HEK293T (cell line): Measurements from ENCODE around the gene SNX1.

Experiments
- CTCF ChIA-PET: fragments of 350-600 bp; formaldehyde crosslinking; extraction: SDS; loops from one replicate; lab custom pipeline; 2021; ENCODE audit warnings: antibody characterized with exemption, inconsistent platforms; lab: Yijun Ruan, JAX
- POLR2A ChIA-PET: fragments of 350-600 bp; formaldehyde crosslinking; extraction: SDS; loops from one replicate; lab custom pipeline; 2020; ENCODE audit warnings: antibody characterized with exemption, inconsistent platforms; lab: Yijun Ruan, JAX
- DNase-seq: peaks from one replicate; pipeline ENCODE4 v3.0.0; 2012; ENCODE audit warnings: mixed read lengths; ENCODE audit errors: extremely low spot score
- ARNT ChIP-seq: fragments of 450-650 bp; IDR thresholded peaks from 2 replicates; pipeline ENCODE4 v1.6.1; 2017; ENCODE audit warnings: mild to moderate bottlenecking
- BHLHE40 ChIP-seq: fragments of 450-650 bp; IDR thresholded peaks from 2 replicates; pipeline ENCODE4 v1.6.1; 2016; ENCODE audit warnings: mild to moderate bottlenecking, moderate library complexity, borderline replicate concordance
- CTBP1 ChIP-seq: fragments of 450-650 bp; IDR thresholded peaks from 2 replicates; pipeline ENCODE4 v1.6.1; 2016; ENCODE audit warnings: borderline replicate concordance
- ELF4 ChIP-seq: fragments of 450-650 bp; IDR thresholded peaks from 2 replicates; pipeline ENCODE4 v1.6.1; 2017; ENCODE audit warnings: antibody characterized with exemption
- FOXA1 ChIP-seq: fragments of 450-650 bp; IDR thresholded peaks from 2 replicates; pipeline ENCODE4 v1.6.1; 2016; ENCODE audit warnings: mild to moderate bottlenecking
- FOXK2 ChIP-seq: fragments of 450-650 bp; IDR thresholded peaks from 2 replicates; pipeline ENCODE4 v1.6.1; 2016; ENCODE audit warnings: mild to moderate bottlenecking
- FOXM1 ChIP-seq: fragments of 450-650 bp; IDR thresholded peaks from 2 replicates; pipeline ENCODE4 v1.6.1; 2017; ENCODE audit warnings: mild to moderate bottlenecking, borderline replicate concordance
- HDGF ChIP-seq: fragments of 450-650 bp; IDR thresholded peaks from 2 replicates; pipeline ENCODE4 v1.6.1; 2017; ENCODE audit warnings: antibody characterized with exemption, borderline replicate concordance
- L3MBTL2 ChIP-seq: fragments of 450-650 bp; conservative IDR thresholded peaks from 2 replicates; pipeline ENCODE4 v1.6.1; 2016; ENCODE audit warnings: mild to moderate bottlenecking
- LEF1 ChIP-seq: fragments of 450-650 bp; IDR thresholded peaks from 2 replicates; pipeline ENCODE4 v1.6.1; 2017; ENCODE audit warnings: mild to moderate bottlenecking, borderline replicate concordance
- NFRKB ChIP-seq: fragments of 450-650 bp; IDR thresholded peaks from 2 replicates; pipeline ENCODE4 v1.6.1; 2016; ENCODE audit warnings: mild to moderate bottlenecking, moderate library complexity
- PKNOX1 ChIP-seq: fragments of 450-650 bp; IDR thresholded peaks from 2 replicates; pipeline ENCODE4 v1.6.1; 2016
- SP1 ChIP-seq: fragments of 450-650 bp; IDR thresholded peaks from 2 replicates; pipeline ENCODE4 v1.6.1; 2017
- SUZ12 ChIP-seq: fragments of 450-650 bp; IDR thresholded peaks from 2 replicates; pipeline ENCODE4 v1.6.1; 2016; ENCODE audit warnings: mild to moderate bottlenecking
- TARDBP ChIP-seq: fragments of 450-650 bp; IDR thresholded peaks from 2 replicates; pipeline ENCODE4 v1.6.1; 2016
- ZNF384 ChIP-seq: fragments of 450-650 bp; IDR thresholded peaks from 2 replicates; pipeline ENCODE4 v1.6.1; 2016

SNX1 gene

GRCh38 chr15:64095795-64096667 is at the start of gene SNX1:
Gene SNX1 (plus strand): TSS chr15:64095982. CDS start chr15:64096014, 32 bp downstream.
- ChIA-PET CTCF (no interaction called here), POLR2A (interaction anchor here (0.8 to 1.3 kb wide), 2 partner anchors 16 to 58 kb away, joined by 3 read pairs; no protein-coding TSS in a partner anchor)
- peak; percentile 59; the same call in 1 of the 2 replicates for TF ChIP-seq NFRKB
- TF ChIP-seq LEF1 = no peak
- peak; percentile 82 for DNase-seq

GRCh38 chr15:64046421-64047153 is 49.2 kb upstream of the SNX1 start, which contains the start of gene DAPK2:
Gene DAPK2 (minus strand): TSS chr15:64046485. CDS start chr15:64040261, 6,224 bp downstream.
- CTCF ChIA-PET = interaction anchor here (0.5 to 2.0 kb wide), 11 partner anchors 8 to 714 kb away, joined by 3 to 7 read pairs (median 4); partner anchors contain the start of gene FBXL22
- POLR2A ChIA-PET = interaction anchor here (0.9 to 1.0 kb wide), 2 partner anchors 10 to 47 kb away, joined by 3 read pairs; partner anchors contain the start of gene CIAO2A
- TF ChIP-seq CTBP1 = no peak
- no peak for TF ChIP-seq BHLHE40
- TF ChIP-seq NFRKB = no peak
- TF ChIP-seq FOXM1 = no peak
- TF ChIP-seq TARDBP = no peak
- TF ChIP-seq FOXK2 = no peak
- no peak for TF ChIP-seq HDGF
- no peak for TF ChIP-seq SUZ12
- TF ChIP-seq ARNT = no peak
- no peak for TF ChIP-seq LEF1
- TF ChIP-seq SP1 = no peak
- TF ChIP-seq FOXA1 = no peak
- no peak for TF ChIP-seq PKNOX1
- DNase-seq = peak; percentile 80

- ChIA-PET POLR2A (no interaction called here), CTCF (no interaction called here)
Measured at GRCh38 chr15:64048781-64049460, 46.9 kb upstream of the SNX1 start.

GRCh38 chr15:64050281-64051092 is 45.3 kb upstream of the SNX1 start:
- no peak for DNase-seq
- ChIA-PET CTCF (interaction anchor here (0.6 kb wide), 1 partner anchor 50 kb away, joined by 3 read pairs; no protein-coding TSS in a partner anchor), POLR2A (no interaction called here)
- no peak for TF ChIP-seq NFRKB
- no peak for TF ChIP-seq CTBP1
- TF ChIP-seq FOXM1 = no peak
- no peak for TF ChIP-seq LEF1
- TF ChIP-seq BHLHE40 = no peak
- no peak for TF ChIP-seq ARNT
- TF ChIP-seq FOXA1 = no peak

More at GRCh38 chr15:64048781-64049460, 46.9 kb upstream of the SNX1 start:
- no peak for DNase-seq
- TF ChIP-seq CTBP1 (no peak), HDGF (no peak), ELF4 (no peak), NFRKB (no peak), L3MBTL2 (no peak), TARDBP (no peak), FOXM1 (no peak), SP1 (no peak), ARNT (no peak), BHLHE40 (no peak), LEF1 (no peak), ZNF384 (no peak), SUZ12 (no peak), FOXA1 (no peak), FOXK2 (no peak)

- TF ChIP-seq ARNT (no peak), NFRKB (no peak), PKNOX1 (no peak), FOXM1 (no peak), FOXK2 (no peak), SUZ12 (no peak), FOXA1 (no peak), L3MBTL2 (no peak), BHLHE40 (no peak)
- DNase-seq = no peak
- POLR2A ChIA-PET = no interaction called here
- CTCF ChIA-PET = no interaction called here
Measured at GRCh38 chr15:64051093-64051402, 44.7 kb upstream of the SNX1 start.
